Middle frontal gyrus (tissue), 1 donor: ENCODE results near the gene METTL13.

Source experiments
- DNase-seq: peaks from one replicate; pipeline ENCODE4 v3.0.0-alpha.2; 2015; ENCODE audit warnings: low spot score; ENCODE audit errors: extremely low spot score

Gene METTL13, protein sequence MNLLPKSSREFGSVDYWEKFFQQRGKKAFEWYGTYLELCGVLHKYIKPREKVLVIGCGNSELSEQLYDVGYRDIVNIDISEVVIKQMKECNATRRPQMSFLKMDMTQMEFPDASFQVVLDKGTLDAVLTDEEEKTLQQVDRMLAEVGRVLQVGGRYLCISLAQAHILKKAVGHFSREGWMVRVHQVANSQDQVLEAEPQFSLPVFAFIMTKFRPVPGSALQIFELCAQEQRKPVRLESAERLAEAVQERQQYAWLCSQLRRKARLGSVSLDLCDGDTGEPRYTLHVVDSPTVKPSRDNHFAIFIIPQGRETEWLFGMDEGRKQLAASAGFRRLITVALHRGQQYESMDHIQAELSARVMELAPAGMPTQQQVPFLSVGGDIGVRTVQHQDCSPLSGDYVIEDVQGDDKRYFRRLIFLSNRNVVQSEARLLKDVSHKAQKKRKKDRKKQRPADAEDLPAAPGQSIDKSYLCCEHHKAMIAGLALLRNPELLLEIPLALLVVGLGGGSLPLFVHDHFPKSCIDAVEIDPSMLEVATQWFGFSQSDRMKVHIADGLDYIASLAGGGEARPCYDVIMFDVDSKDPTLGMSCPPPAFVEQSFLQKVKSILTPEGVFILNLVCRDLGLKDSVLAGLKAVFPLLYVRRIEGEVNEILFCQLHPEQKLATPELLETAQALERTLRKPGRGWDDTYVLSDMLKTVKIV

DNA sequence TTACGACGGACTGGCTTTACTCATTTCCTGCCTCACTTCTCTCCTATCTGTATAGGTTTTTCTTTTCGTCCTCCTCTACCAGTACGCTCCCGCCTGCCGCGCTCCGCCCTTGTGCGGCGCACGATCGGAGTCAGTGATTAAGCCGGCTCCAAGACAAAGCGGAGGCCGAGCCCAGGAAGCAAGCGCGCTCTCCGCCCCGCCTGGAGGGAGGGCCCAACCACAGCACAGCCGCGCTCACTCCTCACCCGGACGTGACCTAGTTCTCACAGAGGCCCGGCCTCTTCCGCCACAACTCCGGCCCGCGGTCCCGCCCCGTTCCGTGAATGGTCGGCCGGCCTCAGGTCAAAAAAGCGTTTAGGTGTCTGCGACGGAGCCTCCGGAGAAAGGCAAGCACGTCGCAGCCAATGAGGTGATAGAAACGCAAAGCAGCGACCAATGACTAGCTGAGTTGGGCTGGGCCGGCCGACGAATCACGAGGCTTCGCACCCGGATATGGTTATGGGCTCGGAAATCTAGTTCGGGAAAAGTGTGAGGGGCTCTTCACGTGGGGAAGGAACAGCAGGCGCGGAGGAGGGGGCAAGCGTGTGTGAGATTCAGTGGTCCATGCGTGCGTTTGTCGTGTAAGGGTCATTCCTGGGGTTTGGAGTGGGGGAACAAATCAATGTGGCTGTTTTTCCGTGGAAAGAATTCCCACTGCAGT is at the start of gene METTL13:
Gene METTL13, plus strand, starts transcription at position 485 of the 700 bp plus-strand sequence. CDS start 308 bp downstream, outside the sequence.
- peak; percentile 96 for DNase-seq

DNA sequence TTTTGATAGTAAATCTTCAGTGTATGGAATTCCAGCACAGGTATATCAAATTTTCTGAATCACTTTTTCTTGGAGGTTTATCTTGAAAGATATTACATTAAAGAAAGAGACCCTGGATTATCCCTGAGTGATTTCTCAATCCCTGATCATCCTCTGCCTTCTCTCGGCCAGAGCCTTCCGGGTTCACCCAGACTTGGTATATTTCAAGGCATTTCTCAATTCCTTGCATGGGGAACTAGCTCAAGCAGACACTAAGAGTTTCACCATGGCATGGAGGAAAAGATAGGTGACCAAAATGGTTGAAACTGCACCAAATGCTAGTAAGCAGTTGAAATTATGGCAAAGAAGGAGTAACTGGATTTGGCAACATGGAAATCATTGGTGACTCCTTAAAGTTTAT is 45.3 kb upstream of the METTL13 start:
- no peak for DNase-seq

GRCh38 chr1:171738911-171739310 is 42.5 kb upstream of the METTL13 start:
- no peak for DNase-seq

DNA sequence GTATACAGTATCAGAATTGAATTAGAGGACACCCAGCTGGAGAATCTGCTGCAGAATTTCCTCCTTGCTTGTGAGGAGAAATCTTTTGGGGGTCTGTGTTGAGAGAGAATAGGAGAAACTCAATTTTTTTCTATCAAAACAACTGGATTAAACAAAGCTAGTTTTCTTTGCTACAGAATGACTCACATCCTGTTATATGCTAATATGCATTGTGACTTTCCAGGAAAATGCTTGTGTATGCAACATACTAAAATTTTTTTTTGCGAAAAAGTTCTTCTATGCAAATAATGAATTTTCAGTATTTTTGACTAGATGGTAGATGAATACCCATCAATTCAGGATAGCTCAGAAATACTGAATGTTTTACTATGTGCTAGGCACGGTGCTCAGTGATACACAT is 41.8 kb upstream of the METTL13 start:
- DNase-seq: no peak

DNA sequence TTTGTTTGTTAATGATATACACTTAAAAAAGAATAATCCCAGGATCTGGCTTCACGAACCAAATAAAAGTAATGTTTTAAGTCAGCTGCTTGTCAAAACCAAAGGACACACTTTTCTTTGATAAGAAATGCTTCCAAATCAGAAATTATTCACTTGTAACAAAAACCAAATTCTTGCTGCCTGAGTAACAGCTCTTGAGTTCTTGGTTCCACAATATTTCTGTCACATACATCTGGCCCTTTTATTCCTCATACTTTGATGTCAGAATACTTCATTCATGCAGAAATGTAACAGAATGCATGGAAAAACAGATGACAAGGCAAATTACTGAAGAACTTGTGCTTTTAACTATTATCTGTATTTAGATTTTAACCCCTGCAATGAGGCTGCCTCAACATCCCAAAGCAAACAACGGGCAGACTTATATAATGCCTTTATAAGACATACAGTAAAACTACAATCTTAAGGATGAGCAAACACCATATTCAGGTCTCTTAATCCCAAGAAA is 41.0 kb upstream of the METTL13 start:
- DNase-seq: no peak

DNA sequence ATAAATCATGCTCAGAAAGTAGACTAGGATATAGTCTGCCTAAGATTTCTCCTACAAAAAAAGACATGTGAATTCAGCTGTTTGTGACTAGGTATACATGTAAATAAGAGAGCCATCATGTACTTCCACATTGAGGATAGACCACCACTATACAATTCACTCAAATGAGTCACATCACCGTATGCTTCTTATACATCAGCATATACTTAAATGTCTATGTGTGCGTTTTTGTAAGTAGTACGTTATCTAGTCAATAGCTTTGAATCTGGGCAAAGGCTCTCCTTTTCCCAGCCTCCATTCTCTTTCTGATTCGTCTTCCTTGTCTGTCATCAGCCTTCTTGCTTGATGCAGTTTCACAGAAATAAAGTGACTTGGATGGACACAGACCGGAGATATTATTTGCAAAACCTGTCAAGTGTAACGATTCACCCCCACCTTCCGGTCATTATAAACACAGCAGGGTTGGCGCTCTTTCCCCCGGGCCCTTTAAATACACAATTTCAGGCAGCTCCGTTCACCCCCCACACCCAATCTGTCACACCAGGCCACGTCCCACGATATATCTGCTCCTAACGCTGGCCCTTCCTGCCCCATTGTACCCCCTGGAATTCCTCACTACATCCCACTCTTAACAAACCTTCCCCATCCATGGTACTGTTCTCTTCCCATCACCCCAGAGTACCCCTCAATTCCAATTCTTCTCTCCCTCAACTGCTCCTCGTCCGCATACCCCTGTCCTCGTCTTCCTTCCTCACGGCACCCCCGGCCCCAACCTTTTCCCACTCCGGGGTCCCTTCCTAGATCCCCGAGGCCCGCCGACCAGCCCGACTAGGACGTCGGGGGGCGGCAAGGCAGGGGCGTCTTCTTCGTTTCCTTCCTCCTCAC is 40.2 kb upstream of the METTL13 start:
- DNase-seq: no peak

DNA sequence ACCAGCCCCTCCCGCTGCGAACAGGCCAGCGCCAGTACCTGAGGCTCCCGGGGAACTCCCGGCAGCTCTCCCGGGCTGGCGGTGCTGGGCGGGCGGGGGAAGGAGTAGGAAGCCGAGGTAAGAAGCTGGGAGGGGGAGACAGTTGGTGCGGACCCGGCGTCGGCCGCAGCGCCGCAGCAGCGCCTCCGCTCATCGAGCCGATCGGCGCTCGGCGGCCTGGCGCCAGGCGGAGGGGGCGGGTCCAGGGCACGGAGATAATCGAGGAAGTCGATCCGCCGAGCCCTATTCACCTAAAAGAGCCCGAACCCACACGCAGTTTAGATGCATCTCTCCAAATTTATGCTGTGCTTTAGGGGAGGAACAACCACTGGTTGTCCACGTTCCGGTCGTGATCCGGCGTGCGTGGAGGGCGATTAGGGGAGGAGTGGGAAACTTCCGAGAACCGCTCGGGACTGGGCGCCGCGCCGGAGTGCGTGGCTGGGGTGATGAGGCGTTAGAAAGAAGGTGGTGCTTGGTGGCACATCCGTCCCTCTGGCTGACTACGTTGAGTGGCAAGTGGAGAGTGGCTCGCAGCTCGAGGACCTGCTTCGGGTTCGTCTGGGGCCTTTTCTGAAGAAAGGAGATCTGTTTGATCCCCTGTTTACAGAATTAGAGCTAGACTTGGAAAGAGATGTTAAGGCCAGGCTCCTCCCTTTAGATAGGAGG is 39.4 kb upstream of the METTL13 start, which contains the start of gene VAMP4:
Gene VAMP4, minus strand, starts transcription at position 194 of the 705 bp plus-strand sequence. CDS start 3,651 bp downstream, outside the sequence.
- DNase-seq: peak; percentile 76

GRCh38 chr1:171742577-171742922 is 38.9 kb upstream of the METTL13 start:
- DNase-seq: no peak

- DNase-seq: no peak
Observed at GRCh38 chr1:171743081-171743870, 38.2 kb upstream of the METTL13 start.

GRCh38 chr1:171744986-171745385 is 36.5 kb upstream of the METTL13 start:
- DNase-seq: no peak

GRCh38 chr1:171748651-171749050 is 32.8 kb upstream of the METTL13 start:
- DNase-seq: no peak

GRCh38 chr1:171751221-171751620 is 30.2 kb upstream of the METTL13 start:
- no peak for DNase-seq

DNA sequence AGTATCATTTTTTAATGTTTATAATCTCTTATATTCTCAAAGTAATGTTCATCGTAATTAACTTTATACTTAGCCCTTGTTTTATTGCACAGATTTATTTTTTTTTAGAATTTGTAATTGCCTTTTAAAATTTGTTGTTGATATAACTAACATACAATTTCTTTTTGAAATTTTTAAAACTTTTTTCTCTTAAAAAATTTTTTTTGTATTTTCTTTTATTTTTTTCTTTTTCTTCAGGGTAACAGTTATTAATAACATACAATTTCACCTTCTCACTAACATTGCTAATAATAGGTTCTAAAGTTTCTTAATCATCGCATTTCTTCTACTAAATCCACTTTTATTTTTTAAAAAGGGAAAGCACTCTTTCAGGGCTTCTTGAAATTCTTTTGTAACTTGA is 28.3 kb upstream of the METTL13 start:
- DNase-seq: no peak

DNA sequence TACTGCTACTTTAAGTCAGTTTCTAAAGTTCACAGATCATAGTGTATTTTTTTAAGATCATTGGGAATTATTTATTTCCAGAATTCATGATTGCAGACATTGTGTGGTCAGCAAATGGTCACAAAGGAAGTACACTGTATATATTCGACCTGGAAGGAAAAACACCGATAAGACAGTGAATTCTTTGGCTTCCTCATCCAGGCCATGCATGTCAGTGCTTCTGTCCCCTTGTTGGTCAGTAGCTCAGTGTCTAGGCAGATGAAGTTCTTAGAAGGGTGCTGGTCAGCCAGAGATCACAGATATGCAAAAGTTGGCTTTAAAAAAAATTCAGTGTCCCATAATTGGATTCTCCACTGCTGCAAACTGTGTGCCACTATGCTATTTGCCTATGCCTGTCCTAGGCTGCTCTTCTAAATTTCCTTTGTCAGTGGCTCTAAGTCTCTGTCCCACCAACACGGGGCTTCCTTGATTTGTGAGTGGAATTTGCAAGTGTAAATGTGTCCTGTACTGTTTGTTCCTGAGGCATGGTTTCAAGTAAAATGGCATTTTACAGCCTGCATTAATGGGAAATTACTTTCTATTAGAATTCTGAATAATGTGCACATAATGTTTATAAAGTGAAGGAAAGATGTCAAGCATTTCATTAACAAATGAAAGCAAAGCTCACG is 27.6 kb upstream of the METTL13 start:
- no peak for DNase-seq

GRCh38 chr1:171754353-171754705 is 27.1 kb upstream of the METTL13 start:
- DNase-seq: no peak

DNA sequence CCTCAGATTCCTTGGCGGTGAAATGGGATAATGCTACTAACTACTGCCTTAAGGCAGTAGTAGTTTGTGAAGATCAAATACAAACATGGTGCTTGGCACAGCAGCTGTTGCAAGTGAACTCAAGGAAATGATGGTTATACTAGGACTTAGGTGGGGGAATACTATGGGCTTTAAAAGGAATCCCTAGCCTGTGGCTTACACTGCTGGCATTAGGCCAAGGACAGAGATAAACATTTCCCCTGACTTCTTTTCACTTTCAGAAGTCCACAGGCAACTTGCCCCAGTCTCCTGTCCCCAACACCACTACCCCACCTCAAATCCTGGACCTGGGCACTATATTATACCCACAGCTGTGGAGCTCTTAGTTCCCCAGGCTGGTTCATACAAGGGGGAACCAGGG is 26.5 kb upstream of the METTL13 start:
- no peak for DNase-seq

DNA sequence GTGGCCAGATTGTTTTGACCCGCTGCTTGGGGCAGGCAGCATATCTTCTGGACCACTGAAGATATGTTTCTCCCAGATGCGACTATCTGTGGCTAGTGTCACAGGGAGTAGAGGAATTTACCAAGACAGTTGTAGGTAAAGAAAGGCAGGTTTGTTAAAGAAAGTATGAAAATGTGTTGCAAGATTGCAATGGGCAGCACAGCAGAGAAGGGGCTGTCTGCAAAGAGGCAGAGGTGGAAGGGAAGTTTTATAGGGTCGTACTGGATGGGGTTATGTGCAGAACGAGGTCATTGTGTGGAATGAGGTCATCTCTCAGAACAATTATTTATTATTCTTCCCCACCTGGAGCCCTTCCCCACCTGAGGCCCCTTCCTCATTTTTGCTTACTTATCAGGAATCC is 24.6 kb upstream of the METTL13 start:
- DNase-seq: no peak

GRCh38 chr1:171758011-171758410 is 23.4 kb upstream of the METTL13 start:
- DNase-seq: no peak

- no peak for DNase-seq
Observed at GRCh38 chr1:171762143-171762563, 19.3 kb upstream of the METTL13 start.
